Neural progenitor cell (in vitro differentiated cells): Measurements from ENCODE around the gene MUSTN1.

Source experiments
- EZH2 ChIP-seq: fragments of 200-600 bp; sonication (generic); IDR thresholded peaks from 2 replicates; pipeline ENCODE4 v1.6.1; 2017; ENCODE audit warnings: antibody characterized with exemption, mild to moderate bottlenecking, moderate library complexity
- TF ChIP-seq, protein P1 (sequence below): fragments of 200-600 bp; sonication (generic); IDR thresholded peaks from 2 replicates; pipeline ENCODE4 v1.5.1; 2017; ENCODE audit warnings: antibody characterized with exemption, mild to moderate bottlenecking

- no peak for TF ChIP-seq EZH2
- TF ChIP-seq, protein P1, sequence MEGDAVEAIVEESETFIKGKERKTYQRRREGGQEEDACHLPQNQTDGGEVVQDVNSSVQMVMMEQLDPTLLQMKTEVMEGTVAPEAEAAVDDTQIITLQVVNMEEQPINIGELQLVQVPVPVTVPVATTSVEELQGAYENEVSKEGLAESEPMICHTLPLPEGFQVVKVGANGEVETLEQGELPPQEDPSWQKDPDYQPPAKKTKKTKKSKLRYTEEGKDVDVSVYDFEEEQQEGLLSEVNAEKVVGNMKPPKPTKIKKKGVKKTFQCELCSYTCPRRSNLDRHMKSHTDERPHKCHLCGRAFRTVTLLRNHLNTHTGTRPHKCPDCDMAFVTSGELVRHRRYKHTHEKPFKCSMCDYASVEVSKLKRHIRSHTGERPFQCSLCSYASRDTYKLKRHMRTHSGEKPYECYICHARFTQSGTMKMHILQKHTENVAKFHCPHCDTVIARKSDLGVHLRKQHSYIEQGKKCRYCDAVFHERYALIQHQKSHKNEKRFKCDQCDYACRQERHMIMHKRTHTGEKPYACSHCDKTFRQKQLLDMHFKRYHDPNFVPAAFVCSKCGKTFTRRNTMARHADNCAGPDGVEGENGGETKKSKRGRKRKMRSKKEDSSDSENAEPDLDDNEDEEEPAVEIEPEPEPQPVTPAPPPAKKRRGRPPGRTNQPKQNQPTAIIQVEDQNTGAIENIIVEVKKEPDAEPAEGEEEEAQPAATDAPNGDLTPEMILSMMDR = no peak
Observed at GRCh38 chr3:52839268-52839575, 4.4 kb upstream of the MUSTN1 start.
